Measurements from ENCODE around the gene SH2D2A.

Gene SH2D2A

DNA sequence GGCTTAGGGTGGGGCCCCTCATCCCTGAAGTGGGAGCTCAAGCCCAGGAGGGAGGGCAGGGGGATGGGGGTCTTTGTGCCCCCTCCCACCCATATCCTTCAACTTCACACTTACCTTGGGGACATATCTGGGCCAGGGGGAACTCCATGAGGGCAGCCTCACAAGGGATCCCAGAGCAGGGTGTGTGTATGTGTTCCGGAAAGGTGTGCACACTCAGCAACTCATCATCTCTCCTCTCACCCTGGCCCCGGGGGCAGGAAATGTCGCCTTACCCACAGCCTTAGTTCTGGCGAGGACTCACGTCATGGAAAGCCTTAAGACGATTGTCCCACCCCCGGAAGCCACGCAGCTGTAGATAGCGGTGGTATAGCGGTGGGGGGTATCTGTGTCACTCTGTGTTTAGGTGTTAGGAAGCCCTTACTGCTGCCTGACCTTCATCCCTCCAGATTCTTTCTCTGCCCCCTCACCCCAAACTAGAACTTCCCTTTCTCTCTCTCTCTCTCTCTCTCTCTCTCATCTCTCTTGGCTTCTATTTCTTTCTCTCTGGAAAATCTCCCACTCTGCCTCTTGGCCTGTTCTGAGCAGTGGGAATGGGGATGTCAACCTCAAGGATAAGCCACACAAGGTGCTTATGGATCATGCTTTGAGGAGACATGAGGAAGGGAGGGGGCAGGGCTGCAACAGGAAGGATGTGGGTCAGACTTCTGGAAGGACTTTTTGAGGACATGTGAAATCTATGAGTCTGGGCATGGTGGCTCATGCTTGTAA is at the start of gene SH2D2A:
TSS of gene SH2D2A (minus strand) at position 288 of the 768 bp plus-strand sequence. CDS start at position 148, 140 bp downstream.
- peak; percentile 61 for DNase-seq

DNA sequence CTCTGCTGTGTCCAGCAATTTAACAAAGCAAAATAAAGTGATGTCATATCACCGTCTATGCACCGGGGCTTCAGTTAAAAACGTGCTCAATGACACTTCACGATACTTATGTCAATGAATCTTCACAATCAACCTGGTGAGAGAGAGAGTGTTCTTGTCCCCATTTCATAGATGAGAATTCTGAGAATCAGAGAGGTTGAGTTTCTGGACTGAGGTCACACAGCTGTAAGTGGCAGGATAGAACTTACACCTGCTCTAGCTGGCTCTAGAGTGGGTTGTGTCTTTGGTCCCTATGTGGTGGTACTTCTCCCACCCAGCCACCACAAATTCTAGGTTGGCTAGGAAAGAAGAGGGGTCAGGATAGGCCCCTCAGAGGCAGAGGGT is 49.2 kb upstream of the SH2D2A start:
- no peak for DNase-seq

DNA sequence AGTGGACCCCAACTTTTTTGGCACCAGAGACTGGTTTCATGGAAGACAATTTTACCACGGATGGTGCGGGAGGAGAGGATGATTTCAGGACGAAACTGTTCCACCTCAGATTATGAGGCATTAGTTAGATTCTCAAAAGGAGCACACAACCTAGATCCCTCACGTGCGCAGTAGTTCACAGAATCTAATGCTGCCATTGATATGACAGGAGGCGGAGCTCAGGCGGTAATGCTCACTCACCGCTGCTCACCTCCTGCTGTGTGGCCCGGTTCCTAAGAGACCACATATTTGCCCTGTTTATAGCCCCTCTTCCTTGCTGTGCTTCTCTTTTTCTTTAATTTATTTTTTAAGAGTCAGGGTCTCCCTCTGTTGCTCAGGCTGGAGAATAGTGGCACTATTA is 48.6 kb upstream of the SH2D2A start:
- DNase-seq = no peak

DNA sequence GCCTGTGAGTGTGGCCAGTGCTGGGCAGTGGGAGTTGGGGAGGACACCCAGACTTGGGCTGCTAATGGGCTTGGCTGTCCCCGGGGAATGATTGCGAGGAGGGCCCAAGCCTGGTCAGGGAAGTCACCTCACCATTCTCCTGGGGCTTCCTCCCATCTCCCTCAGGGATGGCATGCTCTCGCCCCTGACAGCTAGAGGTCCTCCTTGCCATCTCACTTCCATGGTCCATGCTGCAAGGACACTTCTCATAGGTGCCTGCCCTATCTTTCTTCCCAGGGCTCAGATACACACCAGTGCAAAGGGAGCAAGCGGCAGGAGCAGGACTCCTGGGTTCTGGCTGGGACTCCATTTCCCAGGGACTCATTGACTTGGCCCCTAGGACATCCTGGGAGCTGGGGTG is 48.1 kb upstream of the SH2D2A start:
- DNase-seq = no peak

DNA sequence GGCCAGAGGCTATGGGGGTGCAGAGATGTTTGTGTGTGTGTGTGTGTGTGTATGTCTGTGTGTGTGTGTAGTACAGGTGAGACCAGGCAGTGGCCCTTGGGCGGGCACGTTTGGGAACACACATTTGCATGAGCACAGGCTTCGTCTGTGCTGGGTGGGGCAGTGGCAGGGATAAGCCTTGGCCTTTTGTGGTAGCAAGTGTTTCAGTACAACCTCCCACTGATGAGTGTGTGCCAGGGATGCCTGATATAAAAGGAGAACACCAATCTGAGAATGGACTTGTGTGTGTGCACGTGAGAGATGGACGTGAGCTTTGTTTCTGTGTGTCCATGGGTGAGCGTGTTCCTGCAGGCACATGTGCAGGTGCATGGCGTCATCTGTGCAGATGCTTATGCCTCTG is 47.0 kb upstream of the SH2D2A start:
- DNase-seq = no peak

DNA sequence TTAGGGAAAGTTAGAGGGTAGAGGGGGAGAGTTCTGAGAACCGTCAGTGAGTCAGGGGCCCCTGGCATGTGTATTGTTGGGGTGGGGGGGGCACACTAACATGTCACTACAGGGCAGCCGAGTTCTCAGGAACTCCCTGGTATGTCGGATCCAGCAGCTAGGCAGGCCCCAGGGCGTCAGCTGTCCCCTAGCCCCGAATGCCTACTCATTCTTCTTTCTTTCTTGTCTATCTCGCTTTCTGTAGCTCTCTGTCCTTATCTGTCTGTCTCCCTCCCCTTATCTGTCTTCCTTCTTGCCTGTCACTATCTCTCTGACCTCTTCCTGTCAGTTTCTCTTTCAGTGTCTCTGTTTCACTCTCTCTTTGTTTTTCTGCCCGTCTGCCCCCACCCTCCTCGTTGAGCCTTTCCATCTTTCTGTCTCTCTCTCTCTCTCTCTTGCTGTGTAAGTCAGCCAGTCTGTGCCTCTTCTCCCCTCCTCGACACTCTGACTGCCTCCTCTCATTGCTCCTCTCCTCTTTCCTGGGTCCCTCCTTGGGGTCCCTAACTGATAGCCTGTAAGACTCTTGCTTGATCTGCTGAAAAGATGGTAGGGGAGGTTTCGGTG is 46.5 kb upstream of the SH2D2A start:
- DNase-seq = no peak

DNA sequence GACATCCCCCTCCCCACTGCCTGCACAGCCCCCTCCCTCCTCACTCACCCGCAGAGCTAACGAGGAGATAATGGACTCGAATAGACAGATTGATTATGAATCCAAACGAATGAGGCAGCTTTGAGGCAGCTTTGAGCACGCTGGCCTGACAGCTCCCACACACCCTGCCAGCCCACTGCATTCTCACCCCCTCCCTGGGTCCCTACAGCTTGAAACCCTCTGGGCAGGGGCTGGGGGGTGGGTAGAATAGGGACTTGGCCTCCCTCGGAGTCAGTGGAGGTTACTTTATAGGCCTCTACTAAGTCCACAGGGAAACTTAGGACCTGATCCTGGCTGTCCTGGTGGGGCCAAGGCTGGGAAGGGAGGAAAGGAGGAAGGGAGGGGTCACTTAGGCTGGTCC is 45.9 kb upstream of the SH2D2A start:
- no peak for DNase-seq

DNA sequence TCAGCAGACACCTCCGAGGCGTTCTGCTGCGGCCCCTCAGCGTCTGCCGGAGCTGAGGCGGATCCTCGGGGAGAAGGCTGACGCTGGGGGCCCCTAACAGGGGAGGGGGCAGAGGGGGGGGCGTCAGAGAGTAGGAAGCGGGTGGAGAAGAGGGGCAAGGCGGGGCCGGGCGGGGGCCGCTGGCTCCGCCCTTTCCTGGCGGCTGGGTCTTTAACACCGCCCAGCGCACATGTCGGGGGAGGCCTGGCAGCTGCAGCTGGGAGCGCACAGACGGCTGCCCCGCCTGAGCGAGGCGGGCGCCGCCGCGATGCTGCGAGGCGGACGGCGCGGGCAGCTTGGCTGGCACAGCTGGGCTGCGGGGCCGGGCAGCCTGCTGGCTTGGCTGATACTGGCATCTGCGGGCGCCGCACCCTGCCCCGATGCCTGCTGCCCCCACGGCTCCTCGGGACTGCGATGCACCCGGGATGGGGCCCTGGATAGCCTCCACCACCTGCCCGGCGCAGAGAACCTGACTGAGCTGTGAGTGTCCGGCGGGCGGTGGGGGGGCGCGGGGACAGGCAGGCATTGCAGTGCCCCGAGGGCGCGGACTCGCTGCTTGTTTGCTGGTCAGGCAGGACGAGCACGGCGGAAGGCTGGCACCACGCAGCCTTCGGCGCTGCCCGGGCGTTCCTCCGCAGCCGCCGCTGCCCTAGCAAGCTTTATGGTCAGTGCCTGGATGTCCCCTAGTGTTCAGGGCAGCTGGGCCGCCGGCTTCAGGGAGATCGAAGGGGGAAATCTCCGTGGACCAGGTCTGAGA is 44.2 kb upstream of the SH2D2A start, which contains the start of gene NTRK1:
TSS of gene NTRK1 (plus strand) at position 238 of the 796 bp plus-strand sequence. CDS start at position 308, 70 bp downstream.
- peak; percentile 34 for DNase-seq

DNA sequence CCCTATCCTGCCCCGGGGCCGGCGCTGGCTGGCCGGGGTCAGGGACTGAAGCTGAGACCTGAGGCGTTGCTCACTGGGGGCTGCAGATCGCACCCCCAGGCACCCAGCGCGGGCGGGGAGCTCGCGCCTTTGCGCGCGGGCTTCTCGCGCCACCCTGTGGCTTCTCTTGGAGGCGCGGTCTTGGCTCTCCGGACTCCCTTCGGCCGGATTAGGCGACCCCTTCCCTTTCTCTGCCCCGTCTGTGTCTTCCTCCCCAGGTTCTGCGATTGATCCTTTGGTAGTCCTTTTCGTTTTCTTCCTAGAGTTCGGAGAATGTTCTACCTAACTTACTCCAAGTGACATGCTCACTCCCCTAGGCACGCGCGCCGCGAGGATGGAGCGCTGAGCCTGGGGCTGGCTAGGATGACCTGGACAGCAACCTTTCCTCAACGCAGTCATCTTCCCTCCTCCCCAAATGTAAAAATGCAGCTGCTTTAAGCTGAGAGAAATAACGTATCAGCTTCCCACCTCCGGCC is 43.5 kb upstream of the SH2D2A start:
- DNase-seq = peak; percentile 38

DNA sequence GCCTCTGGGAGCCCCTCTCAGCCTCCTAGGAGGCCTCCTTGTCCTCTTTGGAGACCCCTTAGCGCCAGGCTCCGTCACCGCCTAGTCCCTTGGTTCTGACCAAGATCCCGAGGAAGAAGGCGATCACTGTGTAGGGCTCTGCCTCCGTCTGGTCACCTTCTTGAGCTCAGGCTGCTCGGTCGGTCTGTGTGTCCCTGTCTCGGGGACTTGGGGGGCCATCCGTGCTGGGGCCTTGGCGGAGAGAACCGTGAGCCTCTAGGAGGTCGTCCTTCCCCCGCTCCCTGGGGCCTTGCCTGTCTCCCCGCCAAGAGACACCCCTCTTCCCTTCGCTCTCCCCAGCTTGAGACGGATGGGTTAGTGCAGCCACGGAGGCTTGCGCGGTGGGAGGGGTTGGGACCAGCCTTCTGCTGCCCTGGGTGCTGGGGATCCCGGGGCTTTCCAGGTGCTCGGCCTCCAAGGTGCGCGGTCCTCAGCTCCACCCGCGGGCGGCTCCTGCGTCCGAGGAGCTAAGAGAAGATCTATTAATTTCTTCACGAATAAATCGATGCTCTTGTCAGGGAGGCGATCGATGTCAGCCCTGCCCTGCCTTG is 43.0 kb upstream of the SH2D2A start:
- DNase-seq = no peak

DNA sequence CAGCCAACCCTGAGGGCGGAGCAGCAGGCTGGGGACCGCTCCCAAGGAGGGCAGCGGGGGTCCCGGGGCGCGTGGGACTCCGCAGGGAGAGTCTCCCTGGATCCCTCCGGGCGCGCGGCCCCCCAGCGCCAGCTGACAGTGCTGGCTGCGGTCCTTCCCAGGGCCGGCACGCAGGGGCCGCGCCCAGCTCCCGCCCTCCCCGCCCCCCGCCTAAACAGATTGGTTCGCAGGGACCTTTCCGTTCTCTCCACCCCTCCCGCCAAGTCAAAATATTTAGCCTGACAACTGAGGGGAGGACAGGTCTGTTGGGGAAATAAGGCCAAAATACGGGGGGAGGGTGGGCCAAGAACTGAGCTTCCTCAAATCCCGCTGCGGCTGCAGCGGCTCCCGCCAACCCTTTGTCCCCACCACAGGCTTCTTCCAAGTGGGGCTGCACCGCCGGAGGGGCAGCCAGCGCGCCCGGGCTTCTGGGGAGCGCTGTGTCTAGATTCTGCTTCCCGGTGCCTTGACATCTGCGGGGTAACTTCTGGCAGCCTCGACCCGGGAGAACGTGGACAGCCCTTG is 42.4 kb upstream of the SH2D2A start, which contains the start of gene INSRR:
TSS of gene INSRR (minus strand) at position 159 of the 564 bp plus-strand sequence. CDS start 496 bp downstream, outside the sequence.
- DNase-seq = no peak

DNA sequence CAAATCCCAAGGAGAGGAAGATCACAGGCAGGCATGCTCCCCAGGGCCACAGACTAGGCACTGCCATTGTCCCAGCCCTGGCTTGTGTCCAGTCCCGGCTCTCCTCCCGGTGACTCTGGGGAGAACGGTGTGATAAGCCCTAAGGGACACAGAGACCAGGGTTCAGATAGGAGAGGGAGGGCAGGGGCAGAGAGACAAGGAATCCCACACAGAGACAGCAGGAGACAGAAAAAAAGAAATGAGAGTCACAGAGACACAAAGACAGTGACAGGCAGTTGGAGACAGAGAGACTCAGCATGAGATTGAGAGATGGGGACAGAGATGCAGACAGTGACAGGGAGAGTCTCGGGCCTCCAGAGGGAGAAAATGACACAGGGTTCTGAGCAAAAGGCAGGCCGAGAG is 41.9 kb upstream of the SH2D2A start:
- DNase-seq = no peak

DNA sequence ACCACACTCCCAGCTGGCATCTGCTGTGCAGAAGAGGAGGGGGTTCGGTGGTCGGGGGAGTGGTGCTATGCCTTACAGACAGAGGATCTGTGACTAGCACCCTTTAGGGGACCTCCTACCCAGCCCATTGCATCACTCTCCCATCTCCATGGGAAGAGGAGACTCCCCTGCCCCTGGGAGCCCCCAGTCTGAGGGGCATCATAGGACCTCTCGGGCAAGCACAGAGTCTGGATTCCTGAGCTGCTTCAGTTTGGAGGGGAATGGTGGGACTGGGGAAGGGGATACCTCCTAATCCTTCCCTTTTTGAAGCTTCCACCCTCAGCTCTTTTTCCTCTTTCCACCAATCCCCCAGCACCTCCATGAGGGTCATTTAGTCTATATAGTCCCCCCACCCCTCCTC is 40.9 kb upstream of the SH2D2A start:
- no peak for DNase-seq

DNA sequence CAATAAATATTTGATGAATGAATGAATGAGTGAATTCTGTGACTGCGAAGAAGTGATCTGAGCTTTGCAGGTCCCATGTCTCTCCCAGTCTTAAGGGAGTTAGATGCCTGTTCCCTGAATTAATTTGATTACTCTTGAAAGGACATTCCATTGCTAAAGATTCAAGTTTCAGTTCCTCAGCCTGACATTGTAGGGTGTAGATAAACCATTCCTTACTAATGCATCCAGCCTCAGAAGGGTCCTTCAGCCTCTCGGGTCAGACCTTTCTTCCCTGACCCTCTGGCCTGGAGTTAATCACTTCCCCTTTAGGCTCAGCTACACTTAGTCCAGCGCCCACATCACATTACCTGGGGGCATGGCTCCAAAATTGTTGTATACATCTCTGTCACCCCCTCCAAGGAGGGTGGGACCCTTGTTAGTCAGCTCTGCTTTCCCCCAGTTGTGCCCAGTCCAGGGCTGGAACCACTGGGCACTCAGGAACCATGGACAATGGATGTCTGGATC is 39.7 kb upstream of the SH2D2A start:
- DNase-seq = no peak

DNA sequence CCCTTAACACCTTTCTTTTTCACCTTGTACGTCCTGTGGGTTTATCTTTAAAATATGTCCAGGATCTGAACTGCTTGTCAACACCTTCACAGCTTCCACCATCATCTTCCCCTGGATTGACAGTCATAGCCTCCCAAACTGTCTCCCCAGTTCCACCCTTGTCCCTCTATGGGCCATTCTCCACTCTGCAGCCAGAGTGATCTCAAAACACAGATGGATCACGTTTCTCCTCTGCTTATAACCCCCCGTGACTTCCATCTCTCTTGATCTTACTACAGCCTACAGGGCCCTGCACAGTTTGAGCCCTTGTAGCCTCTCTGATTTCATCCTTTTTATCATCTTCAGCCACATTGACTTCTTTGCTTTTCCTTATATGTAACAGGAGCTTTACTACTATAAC is 38.0 kb upstream of the SH2D2A start:
- DNase-seq = no peak

DNA sequence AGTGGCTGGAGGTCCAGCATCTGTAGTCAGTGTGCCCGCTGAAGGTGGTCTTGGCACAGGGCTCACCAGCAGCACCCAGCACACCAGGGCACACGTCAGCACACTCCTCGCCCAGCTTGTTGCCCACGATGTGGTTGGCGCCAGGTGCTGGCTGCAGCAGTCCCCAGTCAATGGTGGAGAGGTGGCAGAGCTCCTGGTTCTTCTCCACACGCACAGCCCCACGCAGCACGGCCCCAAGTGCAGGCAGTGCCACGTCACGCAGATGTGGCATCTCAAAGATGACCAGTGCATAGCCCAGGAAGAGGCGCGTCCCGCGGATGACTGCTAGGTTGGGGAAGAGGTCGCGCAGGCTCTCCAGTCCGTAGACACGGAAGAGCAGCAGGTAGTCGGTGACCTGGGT is 37.1 kb upstream of the SH2D2A start:
- DNase-seq = no peak

DNA sequence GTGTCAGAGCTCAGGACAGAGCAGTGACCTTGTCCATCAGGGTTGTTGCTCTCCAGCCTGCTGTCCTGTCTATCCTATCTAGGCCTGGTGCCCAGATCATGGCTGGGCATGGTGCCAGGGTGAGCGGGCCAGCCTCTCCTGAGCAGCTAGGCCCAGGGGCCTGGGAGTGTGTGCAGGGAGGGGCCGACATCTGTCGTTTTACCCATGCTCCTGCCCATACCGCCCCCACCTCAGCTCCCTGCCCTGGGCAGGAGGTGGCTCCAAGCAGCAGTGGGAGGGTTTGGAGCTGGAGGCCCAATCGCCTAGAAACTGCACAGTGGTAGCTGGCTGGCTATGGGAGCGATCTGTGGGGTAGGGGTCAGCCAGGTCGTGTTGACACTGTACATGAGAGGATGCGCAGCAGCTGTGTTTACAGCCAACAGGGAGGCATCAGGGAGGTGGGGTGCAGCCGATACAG is 35.8 kb upstream of the SH2D2A start:
- DNase-seq = no peak

DNA sequence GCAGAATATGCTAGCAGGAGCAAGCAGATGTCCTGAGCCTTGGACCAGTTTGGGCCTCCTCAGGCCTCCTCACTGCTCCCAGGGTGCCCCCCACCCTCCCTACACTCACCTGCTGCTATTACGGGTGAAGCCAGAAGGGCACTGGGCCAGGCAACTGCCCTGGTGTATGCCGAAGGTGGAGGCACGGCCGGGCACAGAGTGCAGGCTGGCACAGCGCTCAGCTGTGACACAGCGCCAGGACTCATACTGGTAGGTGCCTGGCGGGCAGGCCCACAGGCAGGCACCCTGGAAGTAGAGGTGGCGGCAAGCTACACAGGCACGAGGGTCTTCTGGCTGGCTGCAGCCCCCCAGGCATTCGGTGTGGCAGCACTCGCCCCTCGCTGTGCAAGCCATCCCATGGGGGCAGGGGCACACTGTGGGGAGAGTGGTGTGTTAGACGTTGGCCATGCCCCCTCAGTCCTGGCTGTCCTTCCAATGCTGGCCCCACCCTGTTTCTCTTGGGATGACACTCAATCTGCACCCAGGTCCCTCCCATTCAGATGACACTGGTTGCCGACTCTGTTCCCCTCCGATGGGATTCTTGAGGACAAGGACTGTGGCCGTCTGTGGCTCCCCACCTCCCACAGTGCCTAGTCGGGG is 35.2 kb upstream of the SH2D2A start:
- no peak for DNase-seq

DNA sequence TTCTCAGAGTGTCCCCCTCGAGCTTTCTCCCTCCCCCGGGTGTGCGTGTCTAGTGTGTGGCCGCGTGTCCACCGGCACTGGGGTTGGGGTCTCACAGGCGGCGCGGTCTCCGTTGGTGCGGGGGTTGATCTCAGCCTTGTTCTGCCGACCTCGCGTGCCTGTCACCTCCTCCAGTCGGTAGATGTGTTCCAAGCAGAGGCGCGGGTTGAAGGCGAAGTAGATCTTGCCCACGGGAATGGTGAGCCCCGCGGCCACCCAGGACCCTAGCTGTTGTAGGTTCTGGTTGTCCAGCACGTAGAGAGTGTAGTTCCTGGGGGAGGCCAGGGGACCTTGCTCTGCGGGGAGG is 32.5 kb upstream of the SH2D2A start:
- DNase-seq = no peak

DNA sequence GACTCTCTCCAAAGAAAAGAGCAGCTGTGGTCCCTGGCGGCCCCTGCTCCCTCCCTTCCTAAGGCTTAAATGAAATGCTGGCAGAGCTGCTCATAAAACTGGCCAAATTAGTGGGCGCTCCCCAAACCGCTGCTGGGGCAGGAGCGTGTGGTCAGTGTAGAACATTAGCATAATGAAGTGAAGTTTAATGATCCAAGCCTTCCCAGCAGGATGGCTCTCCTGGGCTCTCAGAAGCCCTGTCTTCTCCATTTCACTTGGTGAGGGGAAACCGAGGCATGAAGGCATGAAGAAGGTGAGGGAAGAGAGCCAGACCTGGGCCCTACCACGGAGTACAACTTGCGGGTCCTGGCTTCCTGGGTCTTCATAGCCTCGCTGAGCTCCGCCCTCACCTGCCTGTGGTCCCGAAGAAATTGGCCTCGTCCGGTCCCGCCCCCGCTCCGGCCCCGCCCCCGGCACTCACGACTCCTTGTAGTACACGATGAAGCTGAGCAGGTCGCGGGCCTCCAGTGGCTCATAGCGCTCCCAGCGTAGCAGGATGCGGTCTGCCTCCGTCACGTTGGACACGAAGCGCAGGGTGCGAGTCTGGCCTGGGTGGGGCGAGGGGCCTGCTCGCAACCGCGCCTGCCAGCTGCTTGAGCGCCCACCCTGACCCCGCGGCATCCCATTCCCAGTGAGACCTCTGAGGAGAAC is 32.0 kb upstream of the SH2D2A start:
- no peak for DNase-seq

All from fibroblast of skin of right quadriceps (primary cell).